Measurements from ENCODE around the gene RIOK2.

DNA sequence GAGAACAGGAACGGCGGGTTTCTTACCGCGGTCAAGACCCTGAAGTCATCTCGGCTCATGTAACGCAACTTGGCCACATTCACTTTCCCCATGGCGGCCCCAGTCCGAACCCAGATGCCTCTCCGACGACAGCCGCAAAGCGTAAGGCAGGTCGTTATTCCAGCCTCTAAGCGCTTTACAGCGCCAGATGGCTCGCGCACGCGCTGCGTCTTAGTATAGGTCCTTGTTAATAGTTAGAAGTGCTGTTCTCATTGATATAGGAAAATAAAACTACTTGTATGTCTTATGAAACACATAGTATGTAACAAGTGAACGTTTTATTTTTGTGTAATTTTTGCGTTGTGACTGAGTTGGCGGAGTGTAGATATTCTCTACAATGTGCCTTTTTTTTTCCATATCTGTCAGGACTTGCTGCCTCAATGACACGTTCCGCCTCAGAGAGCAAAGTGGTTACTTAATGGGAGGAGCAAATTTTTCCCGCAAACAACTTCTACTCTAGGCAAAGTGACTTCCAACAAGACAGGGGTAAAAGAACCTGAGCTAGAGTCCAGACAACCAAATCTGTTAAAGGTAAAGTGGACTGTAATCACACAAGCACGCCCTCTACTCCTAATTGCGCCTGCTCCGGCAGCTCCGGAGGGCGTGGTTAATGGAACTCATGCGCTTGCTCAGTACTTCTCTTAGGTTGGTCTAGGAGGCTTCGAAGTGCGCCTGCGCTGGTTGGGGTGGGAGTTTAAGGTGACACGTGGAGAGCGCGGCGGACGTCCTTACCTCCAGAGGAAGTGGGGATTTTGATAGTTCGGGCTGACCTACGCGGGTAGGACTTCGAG, at the start of gene RIOK2:
- TF ChIP-seq CTCF (IDR thresholded peaks at IDR 0.05) (no peak), POLR2A (IDR thresholded peaks at IDR 0.05) (peak; percentile 54 to 92)
